Astrocyte (in vitro differentiated cells and primary cell): ENCODE measurements around the gene XYLT1.

ENCODE experiments used
- CTCF ChIP-seq: IDR thresholded peaks from 2 replicates; pipeline ENCODE4 v1.5.1; 2011; ENCODE audit warnings: low read depth, mild to moderate bottlenecking, inconsistent platforms, low read length, moderate library complexity; ENCODE audit not compliant: insufficient read depth
- EZH2 ChIP-seq: IDR thresholded peaks from 2 replicates; pipeline ENCODE4 v1.6.1; 2012; ENCODE audit warnings: mild to moderate bottlenecking, low read length, inconsistent platforms; ENCODE audit not compliant: insufficient read depth

- TF ChIP-seq CTCF (no peak), EZH2 (no peak)
Observed at GRCh38 chr16:17289050-17289449, 181.7 kb downstream of the XYLT1 start.
